ENCODE results near the gene DYNC2I2.

Gene DYNC2I2

GRCh38 chr9:128689820-128690683, 33.4 kb upstream of the DYNC2I2 start:
- Histone ChIP-seq H3K9ac (ENCODE audit: low read depth, low read length, poor library complexity, severe bottlenecking) (peak overlapping the region; percentile 96), H3K9me3 (ENCODE audit: insufficient read depth, low read depth, low read length) (no peaks in the 10 kb centered on the region), H3K79me2 (ENCODE audit: insufficient read depth, low read length) (peaks cover 77% of the 10 kb centered on the region), H2AFZ (ENCODE audit: low read length) (no peak overlapping the region), H3K9me2 (replicated peaks; ENCODE audit: low read depth, low read length) (no peaks in the 10 kb centered on the region), H3K4me3 (ENCODE audit: low read length, poor library complexity, severe bottlenecking) (peak overlapping the region; percentile 95), H3K36me3 (ENCODE audit: insufficient read depth, low read length) (peaks cover 36% of the 10 kb centered on the region), H3K27me3 (ENCODE audit: insufficient read depth, low read length, poor library complexity, severe bottlenecking) (no peaks in the 10 kb centered on the region), H4K20me1 (ENCODE audit: insufficient read depth, low read length, poor library complexity, severe bottlenecking) (peaks cover 44% of the 10 kb centered on the region), H3K4me2 (ENCODE audit: low read depth, low read length, poor library complexity, severe bottlenecking) (peak overlapping the region; percentile 95), H3F3A (ENCODE audit: low read depth) (no peaks in the 10 kb centered on the region), H3K4me1 (ENCODE audit: insufficient read depth, low read length, poor library complexity, severe bottlenecking) (peaks cover 50% of the 10 kb centered on the region)
- TF ChIP-seq CTCF (conservative IDR thresholded peaks at IDR 0.05; ENCODE audit: low read length), result no peak
- no peak for TF ChIP-seq EZH2phosphoT487 (IDR thresholded peaks at IDR 0.05; ENCODE audit: borderline replicate concordance)

GRCh38 chr9:128689293-128689774, 32.7 kb upstream of the DYNC2I2 start:
- Histone ChIP-seq H3K4me3 (ENCODE audit: low read length, poor library complexity, severe bottlenecking) (peak overlapping the region; percentile 75), H2AFZ (ENCODE audit: low read length) (no peak overlapping the region), H4K20me1 (ENCODE audit: insufficient read depth, low read length, poor library complexity, severe bottlenecking) (peaks cover 42% of the 10 kb centered on the region), H3K4me2 (ENCODE audit: low read depth, low read length, poor library complexity, severe bottlenecking) (no peak overlapping the region), H3K9me2 (replicated peaks; ENCODE audit: low read depth, low read length) (no peaks in the 10 kb centered on the region), H3K4me1 (ENCODE audit: insufficient read depth, low read length, poor library complexity, severe bottlenecking) (peaks cover 57% of the 10 kb centered on the region), H3K79me2 (ENCODE audit: insufficient read depth, low read length) (peaks cover 73% of the 10 kb centered on the region), H3K27me3 (ENCODE audit: insufficient read depth, low read length, poor library complexity, severe bottlenecking) (no peaks in the 10 kb centered on the region), H3K9me3 (ENCODE audit: insufficient read depth, low read depth, low read length) (no peaks in the 10 kb centered on the region), H3K9ac (ENCODE audit: low read depth, low read length, poor library complexity, severe bottlenecking) (peak overlapping the region; percentile 73), H3K36me3 (ENCODE audit: insufficient read depth, low read length) (peaks cover 32% of the 10 kb centered on the region), H3F3A (ENCODE audit: low read depth) (no peaks in the 10 kb centered on the region)
- TF ChIP-seq CTCF (conservative IDR thresholded peaks at IDR 0.05; ENCODE audit: low read length) (no peak), EZH2phosphoT487 (IDR thresholded peaks at IDR 0.05; ENCODE audit: borderline replicate concordance) (no peak)

GRCh38 chr9:128688501-128689292, 32.0 kb upstream of the DYNC2I2 start, which contains the start of gene SET:
Gene SET (plus strand): TSS chr9:128689222. CDS start chr9:128689583, 361 bp downstream.
- Histone ChIP-seq H4K20me1 (ENCODE audit: insufficient read depth, low read length, poor library complexity, severe bottlenecking) (peaks cover 36% of the 10 kb centered on the region), H3K4me1 (ENCODE audit: insufficient read depth, low read length, poor library complexity, severe bottlenecking) (peaks cover 57% of the 10 kb centered on the region), H3K36me3 (ENCODE audit: insufficient read depth, low read length) (peaks cover 26% of the 10 kb centered on the region), H3K4me3 (ENCODE audit: low read length, poor library complexity, severe bottlenecking) (peak within 1 kb of the TSS; percentile 95), H3K9me3 (ENCODE audit: insufficient read depth, low read depth, low read length) (no peaks in the 10 kb centered on the region), H2AFZ (ENCODE audit: low read length) (peak within 1 kb of the TSS; percentile 91), H3K79me2 (ENCODE audit: insufficient read depth, low read length) (peaks cover 71% of the 10 kb centered on the region), H3K27me3 (ENCODE audit: insufficient read depth, low read length, poor library complexity, severe bottlenecking) (no peaks in the 10 kb centered on the region), H3K9ac (ENCODE audit: low read depth, low read length, poor library complexity, severe bottlenecking) (peak within 1 kb of the TSS; percentile 96), H3K9me2 (replicated peaks; ENCODE audit: low read depth, low read length) (no peaks in the 10 kb centered on the region), H3F3A (ENCODE audit: low read depth) (no peaks in the 10 kb centered on the region), H3K4me2 (ENCODE audit: low read depth, low read length, poor library complexity, severe bottlenecking) (peak within 1 kb of the TSS; percentile 95)
- TF ChIP-seq EZH2phosphoT487 (IDR thresholded peaks at IDR 0.05; ENCODE audit: borderline replicate concordance) (no peak), CTCF (conservative IDR thresholded peaks at IDR 0.05; ENCODE audit: low read length) (no peak)
